Duodenal mucosa (tissue), 2 donors: ENCODE data around the gene IL13.

Experiments
- H3K27ac ChIP-seq: one replicate; pipeline ENCODE4 v1.7.0; 2013; ENCODE audit warnings: low read depth, low read length
- H3K27me3 ChIP-seq, 2 donors: one replicate each; pipeline ENCODE4 v1.7.0; 2013; ENCODE audit warnings: low read length in 2 of 2, control low read depth in 1 of 2; ENCODE audit not compliant: insufficient read depth in 2 of 2, control insufficient read depth in 1 of 2
- H3K36me3 ChIP-seq, 2 donors: one replicate each; pipeline ENCODE4 v1.7.0; 2013; ENCODE audit warnings: low read length in 2 of 2, control low read depth in 1 of 2; ENCODE audit not compliant: insufficient read depth in 2 of 2, control insufficient read depth in 1 of 2
- H3K4me1 ChIP-seq, 2 donors: one replicate each; pipeline ENCODE4 v1.7.0; 2013; ENCODE audit warnings: low read length in 2 of 2, control low read depth in 1 of 2; ENCODE audit not compliant: insufficient read depth in 2 of 2, control insufficient read depth in 1 of 2
- H3K4me3 ChIP-seq, 2 donors: one replicate each; pipeline ENCODE4 v1.7.0; 2013; ENCODE audit warnings: low read length in 2 of 2, low read depth in 1 of 2
- H3K9ac ChIP-seq, 2 donors: one replicate each; pipeline ENCODE4 v1.7.0; 2013; ENCODE audit warnings: low read length in 2 of 2, low read depth in 1 of 2
- H3K9me3 ChIP-seq, 2 donors: one replicate each; pipeline ENCODE4 v1.7.0; 2013; ENCODE audit warnings: low read length in 2 of 2, control low read depth in 1 of 2; ENCODE audit not compliant: control insufficient read depth in 1 of 2

Gene IL13

DNA sequence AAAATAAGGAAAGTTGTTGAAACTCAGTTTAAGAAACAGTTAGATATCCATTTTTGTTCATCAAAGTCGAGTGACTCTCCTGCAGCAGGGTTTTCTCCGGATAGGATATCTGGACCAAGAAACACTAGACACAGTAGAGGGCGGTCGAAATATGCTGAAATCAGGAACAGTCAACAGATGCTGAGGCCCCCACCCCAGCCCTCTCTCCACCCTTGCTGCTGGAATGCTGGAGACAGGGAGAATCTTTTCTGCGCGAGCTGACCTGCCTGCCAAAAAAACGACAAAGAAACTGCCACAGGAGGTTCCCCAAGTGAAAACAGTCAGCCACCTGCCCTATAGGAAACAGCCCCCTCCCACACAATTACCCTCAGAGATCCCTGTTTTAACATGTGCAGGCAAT lies 4.3 kb upstream of the IL13 start:
- Histone ChIP-seq H3K4me1 (peaks cover 0 to 9% of the 10 kb centered on the region in 2 donors), H3K27me3 (peaks cover 7 to 8% of the 10 kb centered on the region in 2 donors)

GRCh38 chr5:132655821-132656773 lies 1.9 kb upstream of the IL13 start:
- Histone ChIP-seq H3K4me3 (peak overlapping the region; percentile 43), H3K9me3 (no peaks in the 10 kb centered on the region), H3K4me1 (peaks cover 0 to 9% of the 10 kb centered on the region in 2 donors), H3K36me3 (no peaks in the 10 kb centered on the region), H3K27me3 (peaks cover 7 to 8% of the 10 kb centered on the region in 2 donors), H3K27ac (no peak overlapping the region), H3K9ac (no peak overlapping the region)

More for the DNA sequence above, 4.3 kb upstream of the IL13 start:
- Histone ChIP-seq H3K36me3 (no peaks in the 10 kb centered on the region), H3K27ac (no peak overlapping the region), H3K4me3 (no peak overlapping the region), H3K9me3 (no peaks in the 10 kb centered on the region), H3K9ac (no peak overlapping the region)

- H3K9me3 ChIP-seq: no peaks in the 10 kb centered on the region
- H3K27me3 ChIP-seq: peaks cover 7 to 8% of the 10 kb centered on the region in 2 donors
- no peak overlapping the region for H3K9ac ChIP-seq
- H3K27ac ChIP-seq: no peak overlapping the region
- H3K36me3 ChIP-seq: no peaks in the 10 kb centered on the region
- H3K4me3 ChIP-seq: peak overlapping the region in 1 of 2 donors; percentile 43
- peaks cover 0 to 9% of the 10 kb centered on the region in 2 donors for H3K4me1 ChIP-seq
Observed at GRCh38 chr5:132656774-132657355, 1.1 kb upstream of the IL13 start.

DNA sequence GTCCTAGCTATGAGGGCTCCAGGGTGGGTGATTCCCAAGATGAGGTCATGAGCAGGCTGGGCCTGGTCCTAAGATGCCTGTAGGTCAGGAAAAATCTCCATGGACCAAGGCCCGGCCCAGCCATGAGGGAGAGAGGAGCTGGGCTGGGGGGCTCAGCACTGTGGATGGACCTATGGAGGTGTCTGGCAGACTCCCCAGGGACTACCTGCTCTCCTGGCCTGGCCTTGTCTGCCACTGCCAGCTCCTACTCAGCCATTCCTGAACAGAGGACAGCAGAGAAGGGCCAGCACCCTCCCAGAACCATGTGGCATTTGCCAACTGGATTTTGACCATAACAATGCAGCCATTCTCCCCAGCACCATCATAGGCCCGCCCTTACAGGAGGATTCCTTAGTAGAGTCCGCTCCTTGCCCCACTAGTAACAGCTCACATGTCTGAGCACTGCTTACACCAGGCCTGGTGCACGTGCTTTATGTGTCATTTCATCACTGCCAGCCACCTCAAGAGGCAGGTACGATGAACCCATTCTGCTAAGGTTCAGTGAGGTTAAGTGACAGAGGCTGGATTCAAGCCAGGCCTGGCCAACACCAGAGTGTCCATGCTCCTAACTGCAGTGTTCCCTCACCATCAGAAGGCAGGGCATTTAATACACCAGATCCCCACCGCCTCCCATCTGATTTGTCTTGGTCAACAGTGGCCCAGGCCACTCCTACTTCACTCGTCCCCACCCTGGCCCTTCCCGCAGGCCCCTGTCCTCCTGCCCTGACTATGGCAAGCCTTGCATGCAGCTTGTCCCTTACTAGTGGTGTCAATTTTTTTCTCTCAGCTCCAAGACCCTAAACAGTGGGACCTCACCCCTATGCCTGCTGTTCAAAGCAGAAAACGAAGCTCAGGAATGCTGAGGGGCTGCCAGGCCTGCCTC lies 669 bp downstream of the IL13 start:
- Histone ChIP-seq H3K4me3 (no peak overlapping the region), H3K36me3 (no peaks in the 10 kb centered on the region), H3K27ac (no peak overlapping the region), H3K9ac (no peak overlapping the region), H3K27me3 (peaks cover 7 to 8% of the 10 kb centered on the region in 2 donors), H3K4me1 (peaks cover 8 to 21% of the 10 kb centered on the region in 2 donors), H3K9me3 (no peaks in the 10 kb centered on the region)

DNA sequence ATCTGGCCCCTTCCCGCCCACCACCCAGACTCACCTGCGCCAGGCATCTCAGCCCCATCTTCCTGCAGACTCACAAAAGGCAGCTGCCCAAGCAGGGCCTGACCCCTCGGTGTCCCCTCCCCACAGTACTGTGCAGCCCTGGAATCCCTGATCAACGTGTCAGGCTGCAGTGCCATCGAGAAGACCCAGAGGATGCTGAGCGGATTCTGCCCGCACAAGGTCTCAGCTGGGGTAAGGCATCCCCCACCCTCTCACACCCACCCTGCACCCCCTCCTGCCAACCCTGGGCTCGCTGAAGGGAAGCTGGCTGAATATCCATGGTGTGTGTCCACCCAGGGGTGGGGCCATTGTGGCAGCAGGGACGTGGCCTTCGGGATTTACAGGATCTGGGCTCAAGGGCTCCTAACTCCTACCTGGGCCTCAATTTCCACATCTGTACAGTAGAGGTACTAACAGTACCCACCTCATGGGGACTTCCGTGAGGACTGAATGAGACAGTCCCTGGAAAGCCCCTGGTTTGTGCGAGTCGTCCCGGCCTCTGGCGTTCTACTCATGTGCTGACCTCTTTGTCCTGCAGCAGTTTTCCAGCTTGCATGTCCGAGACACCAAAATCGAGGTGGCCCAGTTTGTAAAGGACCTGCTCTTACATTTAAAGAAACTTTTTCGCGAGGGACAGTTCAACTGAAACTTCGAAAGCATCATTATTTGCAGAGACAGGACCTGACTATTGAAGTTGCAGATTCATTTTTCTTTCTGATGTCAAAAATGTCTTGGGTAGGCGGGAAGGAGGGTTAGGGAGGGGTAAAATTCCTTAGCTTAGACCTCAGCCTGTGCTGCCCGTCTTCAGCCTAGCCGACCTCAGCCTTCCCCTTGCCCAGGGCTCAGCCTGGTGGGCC lies 1.9 kb downstream of the IL13 start:
- Histone ChIP-seq H3K4me1 (peaks cover 20 to 33% of the 10 kb centered on the region in 2 donors), H3K9ac (no peak overlapping the region), H3K4me3 (no peak overlapping the region), H3K27me3 (peaks cover 7 to 8% of the 10 kb centered on the region in 2 donors), H3K27ac (no peak overlapping the region), H3K9me3 (no peaks in the 10 kb centered on the region), H3K36me3 (no peaks in the 10 kb centered on the region)

GRCh38 chr5:132661231-132662003 lies 3.4 kb downstream of the IL13 start:
- H3K36me3 ChIP-seq: no peaks in the 10 kb centered on the region
- H3K9me3 ChIP-seq: no peaks in the 10 kb centered on the region
- no peak overlapping the region for H3K4me3 ChIP-seq
- H3K4me1 ChIP-seq: peaks cover 23 to 35% of the 10 kb centered on the region in 2 donors
- no peak overlapping the region for H3K27ac ChIP-seq
- no peak overlapping the region for H3K9ac ChIP-seq
- peaks cover 2 to 4% of the 10 kb centered on the region in 2 donors for H3K27me3 ChIP-seq

- Histone ChIP-seq H3K27me3 (no peaks in the 10 kb centered on the region), H3K9me3 (no peaks in the 10 kb centered on the region), H3K4me3 (no peak overlapping the region), H3K9ac (no peak overlapping the region), H3K36me3 (no peaks in the 10 kb centered on the region), H3K4me1 (peaks cover 27 to 36% of the 10 kb centered on the region in 2 donors), H3K27ac (no peak overlapping the region)
Observed at GRCh38 chr5:132662004-132662401, 4.0 kb downstream of the IL13 start.

- no peaks in the 10 kb centered on the region for H3K27me3 ChIP-seq
- H3K4me1 ChIP-seq: peaks cover 27 to 36% of the 10 kb centered on the region in 2 donors
- no peaks in the 10 kb centered on the region for H3K36me3 ChIP-seq
- H3K27ac ChIP-seq: no peak overlapping the region
- no peak overlapping the region for H3K4me3 ChIP-seq
- H3K9ac ChIP-seq: no peak overlapping the region
- no peaks in the 10 kb centered on the region for H3K9me3 ChIP-seq
Observed at GRCh38 chr5:132662925-132663770, 5.2 kb downstream of the IL13 start.
